Measurements from ENCODE around the gene STXBP6. TPM values are rescaled to one million over a fixed set of nuclear protein-coding genes. Genes with fewer than 3 reads are reported as not detected.

STXBP6 gene
- total and polyA plus RNA-seq, 2 experiments from 2014 or later: 19.7 to 29.0 TPM

DNA sequence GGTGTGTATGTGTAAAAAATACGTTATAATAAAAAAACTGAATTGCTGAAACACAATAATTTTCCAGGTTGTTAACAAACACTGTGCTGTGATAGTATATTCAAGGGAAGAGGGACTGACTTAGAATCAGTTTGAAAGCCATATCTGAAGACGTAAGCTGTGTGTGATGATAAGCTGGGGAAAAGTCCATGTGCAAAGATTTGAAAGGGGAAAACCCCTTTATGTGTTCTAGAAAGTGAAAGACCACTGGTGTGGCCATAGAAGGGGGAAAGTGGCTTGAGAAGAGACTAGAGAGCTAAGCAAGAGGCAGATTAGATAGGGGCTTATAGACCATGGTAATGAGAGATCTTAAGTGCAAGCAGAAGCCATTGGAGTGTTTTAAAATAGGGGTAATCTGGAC is 220.1 kb downstream of the STXBP6 start:
- Histone ChIP-seq H3K4me3 (no peak overlapping the region), H4K20me1 (replicated peaks; ENCODE audit: insufficient read depth) (no peaks in the 10 kb centered on the region), H2AFZ (no peak overlapping the region), H3K4me2 (no peak overlapping the region), H3K4me1 (ENCODE audit: insufficient read depth) (no peaks in the 10 kb centered on the region), H3K79me2 (replicated peaks; ENCODE audit: insufficient read depth) (no peaks in the 10 kb centered on the region), H3K27me3 (ENCODE audit: insufficient read depth) (no peaks in the 10 kb centered on the region), H3K9me2 (ENCODE audit: insufficient read depth) (peaks cover 3% of the 10 kb centered on the region; the same call in 1 of the 2 replicates), H3F3A (replicated peaks; ENCODE audit: low read depth) (no peaks in the 10 kb centered on the region), H3K27ac (ENCODE audit: low read depth) (no peak overlapping the region), H3K36me3 (ENCODE audit: insufficient read depth) (no peaks in the 10 kb centered on the region)
- ATAC-seq: no peak
- H3K4me1 Mint-ChIP-seq: no peaks in the 10 kb centered on the region
- DNase-seq (ENCODE audit: low spot score): no peak
- no peaks in the 10 kb centered on the region for H3K36me3 Mint-ChIP-seq (ENCODE audit: low read depth)
- no peak overlapping the region for H3K27ac Mint-ChIP-seq
- H3K4me3 Mint-ChIP-seq: no peak overlapping the region
- no peaks in the 10 kb centered on the region for H3K9me3 Mint-ChIP-seq
- H3K27me3 Mint-ChIP-seq (ENCODE audit: insufficient read depth, low read depth, poor library complexity): no peaks in the 10 kb centered on the region
- TF ChIP-seq CREB1 (CRISPR knock-in tag; IDR thresholded peaks at IDR 0.05; ENCODE audit: low read depth) (no peak), ZNF331 (CRISPR knock-in tag; IDR thresholded peaks at IDR 0.05; ENCODE audit: low read depth) (no peak), POLR2AphosphoS5 (IDR thresholded peaks at IDR 0.05; ENCODE audit: low read depth) (no peak), EZH2phosphoT487 (IDR thresholded peaks at IDR 0.05; ENCODE audit: unreplicated experiment) (no peak), NANOG (IDR thresholded peaks at IDR 0.05; ENCODE audit: borderline replicate concordance) (no peak), STAT1 (IDR thresholded peaks at IDR 0.05; ENCODE audit: unreplicated experiment) (no peak), ZNF114 (CRISPR knock-in tag; IDR thresholded peaks at IDR 0.05) (no peak), JUNB (IDR thresholded peaks at IDR 0.05; ENCODE audit: unreplicated experiment) (no peak)
- TF ChIP-seq, protein P1, sequence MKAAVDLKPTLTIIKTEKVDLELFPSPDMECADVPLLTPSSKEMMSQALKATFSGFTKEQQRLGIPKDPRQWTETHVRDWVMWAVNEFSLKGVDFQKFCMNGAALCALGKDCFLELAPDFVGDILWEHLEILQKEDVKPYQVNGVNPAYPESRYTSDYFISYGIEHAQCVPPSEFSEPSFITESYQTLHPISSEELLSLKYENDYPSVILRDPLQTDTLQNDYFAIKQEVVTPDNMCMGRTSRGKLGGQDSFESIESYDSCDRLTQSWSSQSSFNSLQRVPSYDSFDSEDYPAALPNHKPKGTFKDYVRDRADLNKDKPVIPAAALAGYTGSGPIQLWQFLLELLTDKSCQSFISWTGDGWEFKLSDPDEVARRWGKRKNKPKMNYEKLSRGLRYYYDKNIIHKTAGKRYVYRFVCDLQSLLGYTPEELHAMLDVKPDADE (IDR thresholded peaks at IDR 0.05): no peak
- TF ChIP-seq, protein P2, sequence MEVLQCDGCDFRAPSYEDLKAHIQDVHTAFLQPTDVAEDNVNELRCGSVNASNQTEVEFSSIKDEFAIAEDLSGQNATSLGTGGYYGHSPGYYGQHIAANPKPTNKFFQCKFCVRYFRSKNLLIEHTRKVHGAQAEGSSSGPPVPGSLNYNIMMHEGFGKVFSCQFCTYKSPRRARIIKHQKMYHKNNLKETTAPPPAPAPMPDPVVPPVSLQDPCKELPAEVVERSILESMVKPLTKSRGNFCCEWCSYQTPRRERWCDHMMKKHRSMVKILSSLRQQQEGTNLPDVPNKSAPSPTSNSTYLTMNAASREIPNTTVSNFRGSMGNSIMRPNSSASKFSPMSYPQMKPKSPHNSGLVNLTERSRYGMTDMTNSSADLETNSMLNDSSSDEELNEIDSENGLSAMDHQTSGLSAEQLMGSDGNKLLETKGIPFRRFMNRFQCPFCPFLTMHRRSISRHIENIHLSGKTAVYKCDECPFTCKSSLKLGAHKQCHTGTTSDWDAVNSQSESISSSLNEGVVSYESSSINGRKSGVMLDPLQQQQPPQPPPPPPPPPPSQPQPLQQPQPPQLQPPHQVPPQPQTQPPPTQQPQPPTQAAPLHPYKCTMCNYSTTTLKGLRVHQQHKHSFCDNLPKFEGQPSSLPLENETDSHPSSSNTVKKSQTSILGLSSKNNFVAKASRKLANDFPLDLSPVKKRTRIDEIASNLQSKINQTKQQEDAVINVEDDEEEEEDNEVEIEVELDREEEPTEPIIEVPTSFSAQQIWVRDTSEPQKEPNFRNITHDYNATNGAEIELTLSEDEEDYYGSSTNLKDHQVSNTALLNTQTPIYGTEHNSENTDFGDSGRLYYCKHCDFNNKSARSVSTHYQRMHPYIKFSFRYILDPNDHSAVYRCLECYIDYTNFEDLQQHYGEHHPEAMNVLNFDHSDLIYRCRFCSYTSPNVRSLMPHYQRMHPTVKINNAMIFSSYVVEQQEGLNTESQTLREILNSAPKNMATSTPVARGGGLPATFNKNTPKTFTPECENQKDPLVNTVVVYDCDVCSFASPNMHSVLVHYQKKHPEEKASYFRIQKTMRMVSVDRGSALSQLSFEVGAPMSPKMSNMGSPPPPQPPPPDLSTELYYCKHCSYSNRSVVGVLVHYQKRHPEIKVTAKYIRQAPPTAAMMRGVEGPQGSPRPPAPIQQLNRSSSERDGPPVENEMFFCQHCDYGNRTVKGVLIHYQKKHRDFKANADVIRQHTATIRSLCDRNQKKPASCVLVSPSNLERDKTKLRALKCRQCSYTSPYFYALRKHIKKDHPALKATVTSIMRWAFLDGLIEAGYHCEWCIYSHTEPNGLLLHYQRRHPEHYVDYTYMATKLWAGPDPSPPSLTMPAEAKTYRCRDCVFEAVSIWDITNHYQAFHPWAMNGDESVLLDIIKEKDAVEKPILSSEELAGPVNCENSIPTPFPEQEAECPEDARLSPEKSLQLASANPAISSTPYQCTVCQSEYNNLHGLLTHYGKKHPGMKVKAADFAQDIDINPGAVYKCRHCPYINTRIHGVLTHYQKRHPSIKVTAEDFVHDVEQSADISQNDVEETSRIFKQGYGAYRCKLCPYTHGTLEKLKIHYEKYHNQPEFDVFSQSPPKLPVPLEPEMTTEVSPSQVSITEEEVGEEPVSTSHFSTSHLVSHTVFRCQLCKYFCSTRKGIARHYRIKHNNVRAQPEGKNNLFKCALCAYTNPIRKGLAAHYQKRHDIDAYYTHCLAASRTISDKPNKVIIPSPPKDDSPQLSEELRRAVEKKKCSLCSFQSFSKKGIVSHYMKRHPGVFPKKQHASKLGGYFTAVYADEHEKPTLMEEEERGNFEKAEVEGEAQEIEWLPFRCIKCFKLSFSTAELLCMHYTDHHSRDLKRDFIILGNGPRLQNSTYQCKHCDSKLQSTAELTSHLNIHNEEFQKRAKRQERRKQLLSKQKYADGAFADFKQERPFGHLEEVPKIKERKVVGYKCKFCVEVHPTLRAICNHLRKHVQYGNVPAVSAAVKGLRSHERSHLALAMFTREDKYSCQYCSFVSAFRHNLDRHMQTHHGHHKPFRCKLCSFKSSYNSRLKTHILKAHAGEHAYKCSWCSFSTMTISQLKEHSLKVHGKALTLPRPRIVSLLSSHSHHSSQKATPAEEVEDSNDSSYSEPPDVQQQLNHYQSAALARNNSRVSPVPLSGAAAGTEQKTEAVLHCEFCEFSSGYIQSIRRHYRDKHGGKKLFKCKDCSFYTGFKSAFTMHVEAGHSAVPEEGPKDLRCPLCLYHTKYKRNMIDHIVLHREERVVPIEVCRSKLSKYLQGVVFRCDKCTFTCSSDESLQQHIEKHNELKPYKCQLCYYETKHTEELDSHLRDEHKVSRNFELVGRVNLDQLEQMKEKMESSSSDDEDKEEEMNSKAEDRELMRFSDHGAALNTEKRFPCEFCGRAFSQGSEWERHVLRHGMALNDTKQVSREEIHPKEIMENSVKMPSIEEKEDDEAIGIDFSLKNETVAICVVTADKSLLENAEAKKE (CRISPR knock-in tag; IDR thresholded peaks at IDR 0.05): no peak
- TF ChIP-seq, protein P3, sequence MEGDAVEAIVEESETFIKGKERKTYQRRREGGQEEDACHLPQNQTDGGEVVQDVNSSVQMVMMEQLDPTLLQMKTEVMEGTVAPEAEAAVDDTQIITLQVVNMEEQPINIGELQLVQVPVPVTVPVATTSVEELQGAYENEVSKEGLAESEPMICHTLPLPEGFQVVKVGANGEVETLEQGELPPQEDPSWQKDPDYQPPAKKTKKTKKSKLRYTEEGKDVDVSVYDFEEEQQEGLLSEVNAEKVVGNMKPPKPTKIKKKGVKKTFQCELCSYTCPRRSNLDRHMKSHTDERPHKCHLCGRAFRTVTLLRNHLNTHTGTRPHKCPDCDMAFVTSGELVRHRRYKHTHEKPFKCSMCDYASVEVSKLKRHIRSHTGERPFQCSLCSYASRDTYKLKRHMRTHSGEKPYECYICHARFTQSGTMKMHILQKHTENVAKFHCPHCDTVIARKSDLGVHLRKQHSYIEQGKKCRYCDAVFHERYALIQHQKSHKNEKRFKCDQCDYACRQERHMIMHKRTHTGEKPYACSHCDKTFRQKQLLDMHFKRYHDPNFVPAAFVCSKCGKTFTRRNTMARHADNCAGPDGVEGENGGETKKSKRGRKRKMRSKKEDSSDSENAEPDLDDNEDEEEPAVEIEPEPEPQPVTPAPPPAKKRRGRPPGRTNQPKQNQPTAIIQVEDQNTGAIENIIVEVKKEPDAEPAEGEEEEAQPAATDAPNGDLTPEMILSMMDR (conservative IDR thresholded peaks at IDR 0.05; ENCODE audit: low read depth in 2 of 2): no peak

Data from GM23338 (cell line).